Measurements from ENCODE around the gene DLGAP3.

DLGAP3 gene

GRCh38 chr1:34872133-34872503, 57.3 kb downstream of the DLGAP3 start:
- no peak overlapping the region for H3K4me3 ChIP-seq (ENCODE audit: low read depth, low read length)
- DNase-seq (ENCODE audit: low read depth): no peak

GRCh38 chr1:34871443-34872132, 57.9 kb downstream of the DLGAP3 start:
- H3K4me3 ChIP-seq (ENCODE audit: low read depth, low read length): no peak overlapping the region
- no peak for DNase-seq (ENCODE audit: low read depth)

GRCh38 chr1:34870395-34870794, 59.1 kb downstream of the DLGAP3 start:
- H3K4me3 ChIP-seq (ENCODE audit: low read depth, low read length): no peak overlapping the region
- DNase-seq (ENCODE audit: low read depth): no peak

- no peak for DNase-seq (ENCODE audit: low read depth)
- no peak overlapping the region for H3K4me3 ChIP-seq (ENCODE audit: low read depth, low read length)
Observed at GRCh38 chr1:34869760-34870159, 59.7 kb downstream of the DLGAP3 start.

DNA sequence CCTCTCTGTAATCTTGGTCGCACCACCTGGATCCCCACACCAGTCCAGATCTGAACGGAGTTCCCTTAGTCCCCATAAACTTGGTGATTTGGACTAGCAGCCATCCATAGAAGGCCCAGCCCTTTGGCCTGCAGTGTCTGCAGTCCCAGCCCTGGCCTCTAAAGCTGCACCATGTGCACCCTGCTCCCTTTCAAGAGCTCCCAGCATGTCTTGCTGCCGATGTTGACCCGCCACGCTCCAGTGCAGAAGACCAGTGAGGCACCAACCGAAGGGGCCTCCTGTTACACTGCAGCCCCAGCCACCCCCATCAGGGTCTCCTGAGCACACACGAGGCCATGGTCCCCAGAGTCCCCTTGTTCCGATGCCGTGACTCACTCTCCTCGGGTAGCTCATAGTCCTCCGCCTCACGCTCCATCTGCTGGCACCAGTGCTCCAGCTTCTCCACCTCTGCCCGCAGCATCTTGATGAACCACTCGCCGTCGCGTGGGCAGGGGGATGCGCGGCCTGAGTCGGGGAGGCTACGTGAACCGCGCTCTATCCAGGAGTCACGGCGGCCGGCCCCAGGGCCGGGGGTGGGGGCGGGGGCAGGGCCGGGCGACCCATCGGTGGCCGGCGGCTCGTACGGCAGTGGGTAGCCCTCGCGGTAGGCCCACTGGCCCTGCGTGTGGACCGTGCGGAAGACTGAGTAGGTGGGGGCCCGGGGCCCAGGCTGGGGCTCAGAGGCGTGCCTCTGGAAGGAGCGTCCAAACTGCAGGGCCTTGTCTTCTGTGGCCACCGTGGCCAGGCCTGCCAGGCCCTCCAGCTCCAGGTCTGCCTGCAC, 61.0 kb downstream of the DLGAP3 start:
- DNase-seq (ENCODE audit: low read depth): no peak
- H3K4me3 ChIP-seq (ENCODE audit: low read depth, low read length): no peak overlapping the region

- H3K4me3 ChIP-seq (ENCODE audit: low read depth, low read length): no peak overlapping the region
- no peak for DNase-seq (ENCODE audit: low read depth)
Observed at GRCh38 chr1:34867415-34867814, 62.0 kb downstream of the DLGAP3 start.

DNA sequence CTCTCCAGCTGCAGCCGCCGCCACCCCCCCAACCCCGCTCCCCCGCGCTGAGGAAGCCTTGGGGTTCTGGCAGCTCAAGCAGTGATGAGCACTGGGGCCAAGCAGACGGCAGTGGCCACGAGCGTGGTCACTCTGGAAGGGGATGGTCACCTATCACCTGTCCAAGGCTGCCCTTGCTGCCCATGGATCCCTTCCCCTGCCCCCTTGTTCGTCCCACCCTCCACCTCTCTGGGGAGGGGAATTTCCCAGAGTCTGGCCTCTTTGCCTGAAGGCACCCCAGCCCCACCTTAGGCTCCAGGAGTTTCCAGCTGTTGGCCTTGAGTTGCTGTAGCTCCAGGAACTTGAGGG, 62.7 kb downstream of the DLGAP3 start:
- peak overlapping the region; percentile 73 for H3K4me3 ChIP-seq (ENCODE audit: low read depth, low read length)

DNA sequence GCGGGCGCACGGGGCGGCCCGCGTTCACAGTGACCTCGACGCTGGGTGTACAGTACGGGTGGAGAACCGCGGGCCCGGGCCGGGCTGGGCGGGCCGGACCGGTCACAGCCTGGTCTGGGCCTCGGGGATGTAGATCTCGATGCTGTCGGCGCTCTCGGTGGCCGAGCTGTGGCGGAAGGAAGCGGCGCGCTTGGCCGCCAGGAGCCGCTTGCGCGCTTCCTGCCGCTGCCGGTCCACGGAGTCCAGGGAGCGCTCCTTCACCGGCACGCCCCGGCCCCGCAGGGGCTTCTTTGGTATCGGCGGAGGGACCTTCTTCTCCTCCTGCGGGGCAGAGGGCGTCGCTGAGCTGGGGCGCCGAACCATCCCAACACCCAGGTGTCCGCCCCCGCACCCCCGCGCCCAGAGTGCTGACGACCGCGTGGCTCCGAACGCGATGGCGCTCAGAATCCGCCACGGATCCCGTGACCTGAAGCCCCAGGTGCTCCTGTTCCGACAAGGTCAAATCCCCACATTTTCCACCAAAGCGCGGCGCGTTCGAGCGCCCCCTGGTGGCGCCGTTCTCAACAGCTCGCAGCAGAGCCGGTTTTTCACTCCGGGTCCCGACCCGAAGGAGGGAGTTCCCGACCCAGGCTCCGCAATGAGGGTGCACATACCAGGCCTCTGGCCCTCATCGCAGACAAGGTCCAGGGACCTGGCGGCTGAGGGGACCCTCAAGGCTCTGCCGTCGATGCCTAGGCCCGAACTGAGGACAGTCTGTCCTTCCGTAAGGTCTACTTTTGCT, 63.3 kb downstream of the DLGAP3 start:
- peak overlapping the region; percentile 73 for H3K4me3 ChIP-seq (ENCODE audit: low read depth, low read length)
- DNase-seq (ENCODE audit: low read depth): peak; percentile 6

More for the DNA sequence above, 62.7 kb downstream of the DLGAP3 start:
- no peak for DNase-seq (ENCODE audit: low read depth)

- H3K4me3 ChIP-seq (ENCODE audit: low read depth, low read length): peak overlapping the region; percentile 73
- DNase-seq (ENCODE audit: low read depth): no peak
Observed at GRCh38 chr1:34865573-34865972, 63.9 kb downstream of the DLGAP3 start.

- no peak overlapping the region for H3K4me3 ChIP-seq (ENCODE audit: low read depth, low read length)
- no peak for DNase-seq (ENCODE audit: low read depth)
Observed at GRCh38 chr1:34864759-34865158, 64.7 kb downstream of the DLGAP3 start.

DNA sequence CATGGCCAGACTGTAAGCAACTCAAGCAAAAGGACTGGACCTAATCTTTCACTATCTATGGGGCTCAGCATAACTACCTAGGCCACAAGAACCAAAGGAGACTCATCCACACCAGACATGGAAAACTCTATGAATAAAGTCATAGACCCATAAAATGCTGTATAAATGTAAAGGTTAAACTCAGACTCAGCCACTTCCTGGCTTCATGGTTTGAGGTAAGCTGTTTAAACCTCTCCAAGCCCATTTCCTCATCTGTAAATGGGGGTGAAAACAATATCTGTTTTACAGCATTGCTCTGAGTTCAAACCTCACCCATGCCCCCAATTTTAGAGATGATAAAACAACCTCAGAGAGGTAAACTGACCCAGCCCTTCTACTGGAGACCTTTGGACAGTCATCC, 65.9 kb downstream of the DLGAP3 start:
- no peak for DNase-seq (ENCODE audit: low read depth)
- no peak overlapping the region for H3K4me3 ChIP-seq (ENCODE audit: low read depth, low read length)

- DNase-seq (ENCODE audit: low read depth): peak; percentile 71
- H3K4me3 ChIP-seq (ENCODE audit: low read depth, low read length): peak within 1 kb of the TSS; percentile 99
Observed at GRCh38 chr1:34859446-34860200, 69.8 kb downstream of the DLGAP3 start, which contains the start of gene SMIM12. SMIM12 (minus strand) TSS chr1:34859749; CDS start chr1:34855977, 3,772 bp downstream.

- no peak for DNase-seq (ENCODE audit: low read depth)
- peak overlapping the region; percentile 99 for H3K4me3 ChIP-seq (ENCODE audit: low read depth, low read length)
Observed at GRCh38 chr1:34858901-34859445, 70.5 kb downstream of the DLGAP3 start.

DNA sequence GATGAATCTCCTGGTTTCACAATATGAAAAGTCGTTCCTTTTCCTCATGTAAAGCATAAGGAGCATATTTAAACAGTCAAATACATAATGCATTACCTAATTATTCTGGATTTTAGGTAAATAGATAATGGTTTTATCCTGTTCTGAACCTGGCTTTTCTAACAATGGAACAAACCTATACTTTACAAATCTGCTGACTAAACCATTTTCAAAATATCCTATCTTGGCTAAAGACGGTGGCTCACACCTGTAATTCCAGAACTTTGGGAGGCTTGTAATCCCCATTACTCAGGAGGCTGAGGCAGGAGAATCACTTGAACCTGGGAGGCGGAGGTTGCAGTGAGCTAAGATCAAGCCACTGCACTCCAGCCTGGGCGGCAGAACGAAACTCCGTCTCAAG, 72.8 kb downstream of the DLGAP3 start:
- DNase-seq (ENCODE audit: low read depth): no peak
- no peak overlapping the region for H3K4me3 ChIP-seq (ENCODE audit: low read depth, low read length)

GRCh38 chr1:34852677-34853217, 76.7 kb downstream of the DLGAP3 start:
- peak; percentile 79 for DNase-seq (ENCODE audit: low read depth)
- H3K4me3 ChIP-seq (ENCODE audit: low read depth, low read length): no peak overlapping the region

GRCh38 chr1:34851431-34852105, 77.9 kb downstream of the DLGAP3 start:
- no peak overlapping the region for H3K4me3 ChIP-seq (ENCODE audit: low read depth, low read length)
- DNase-seq (ENCODE audit: low read depth): no peak

GRCh38 chr1:34850382-34850781, 79.1 kb downstream of the DLGAP3 start:
- no peak for DNase-seq (ENCODE audit: low read depth)
- H3K4me3 ChIP-seq (ENCODE audit: low read depth, low read length): no peak overlapping the region

GRCh38 chr1:34847094-34847493, 82.4 kb downstream of the DLGAP3 start:
- H3K4me3 ChIP-seq (ENCODE audit: low read depth, low read length): no peak overlapping the region
- no peak for DNase-seq (ENCODE audit: low read depth)

All from skeletal muscle cell (primary cell).